AG04450 (cell line): ENCODE data around the gene CCDC82. TPM values are rescaled to one million over a fixed set of nuclear protein-coding genes. Genes with fewer than 3 reads are reported as not detected.

Experiments used
- polyA plus RNA-seq: library from polyadenylated mRNA; depleted of rRNA; stranded (reverse); fragments of >200 nt; gene quantifications from 2 replicates; pipeline ENCODE4 v1.2.3, GENCODE V29; 2011; rRNA removed
- small RNA-seq: library from RNA; depleted of rRNA; stranded (forward); fragments of <200 nt; gene quantifications from one replicate; pipeline ENCODE3, GENCODE V24; 2012; ENCODE audit warnings: low read depth; ENCODE audit not compliant: insufficient read length

The CCDC82 gene
- polyA plus RNA-seq, 1 experiment = 20.4 TPM

Small RNA genes lying within 50 kb of the gene (small RNA-seq; reads per million reads assigned to genes)
- not detected for gene MIR1260B

Other genes with a start within 250 kb of the CCDC82 start
- 23.0 TPM in 2 replicates for gene MAML2, start 46.7 kb downstream of the CCDC82 start, polyA plus RNA-seq
- 8.1 and 11.2 TPM in 2 replicates for gene JRKL, start 101 bp upstream of the CCDC82 start, polyA plus RNA-seq